NCI-H2029 treated with DMSO at 0.1 percent for 48 hours (cell line): ENCODE results near the gene USP49.

ENCODE experiments used
- DNase-seq: peaks from one replicate; lab custom pipeline; 2025; lab: John Stamatoyannopoulos, UW

USP49 gene

GRCh38 chr6:41874741-41875140, 20.4 kb downstream of the USP49 start:
- no peak for DNase-seq

DNA sequence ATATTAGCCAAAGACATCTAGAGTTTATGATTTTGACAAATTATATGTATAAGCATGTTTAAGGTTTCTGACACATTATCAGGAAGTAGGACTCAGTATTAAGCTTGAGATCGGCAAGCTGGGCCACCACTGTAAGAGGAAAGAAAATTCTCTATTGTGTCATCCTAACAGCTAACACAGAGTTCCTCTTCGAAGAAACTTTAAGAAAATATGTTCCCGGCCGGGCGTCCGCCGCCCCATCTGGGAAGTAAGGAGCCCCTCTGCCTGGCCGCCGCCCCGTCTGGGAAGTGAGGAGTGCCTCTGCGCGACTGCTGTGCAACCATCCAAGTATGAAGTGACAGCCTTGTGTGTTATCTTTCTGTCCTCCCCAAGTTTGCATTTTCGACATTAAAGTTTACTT, 23.0 kb downstream of the USP49 start:
- no peak for DNase-seq

DNA sequence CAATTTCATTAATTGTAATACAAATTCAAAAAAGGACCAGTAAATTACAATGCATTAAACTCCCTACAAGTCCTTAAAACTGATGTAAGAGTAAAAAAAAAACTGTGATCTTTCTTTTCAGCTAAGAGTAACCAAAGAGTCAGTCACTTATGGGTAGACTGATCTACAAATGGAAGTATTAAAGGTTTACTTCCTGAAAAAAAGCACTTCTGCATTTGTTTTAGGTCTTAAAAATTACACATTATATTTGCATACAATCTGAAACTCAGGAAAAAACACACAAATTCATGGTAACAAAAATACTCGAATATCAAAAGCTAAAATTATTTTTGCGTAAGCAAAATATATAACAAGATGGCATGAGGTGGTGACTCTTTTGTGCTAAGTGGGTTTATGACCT, 23.5 kb downstream of the USP49 start:
- DNase-seq = no peak

GRCh38 chr6:41859356-41859755, 35.8 kb downstream of the USP49 start:
- DNase-seq = no peak

GRCh38 chr6:41858703-41859102, 36.5 kb downstream of the USP49 start:
- DNase-seq = no peak

GRCh38 chr6:41850861-41851260, 44.3 kb downstream of the USP49 start:
- DNase-seq = no peak

- DNase-seq = peak; percentile 87
Measured at GRCh38 chr6:41846666-41847237, 48.4 kb downstream of the USP49 start.

DNA sequence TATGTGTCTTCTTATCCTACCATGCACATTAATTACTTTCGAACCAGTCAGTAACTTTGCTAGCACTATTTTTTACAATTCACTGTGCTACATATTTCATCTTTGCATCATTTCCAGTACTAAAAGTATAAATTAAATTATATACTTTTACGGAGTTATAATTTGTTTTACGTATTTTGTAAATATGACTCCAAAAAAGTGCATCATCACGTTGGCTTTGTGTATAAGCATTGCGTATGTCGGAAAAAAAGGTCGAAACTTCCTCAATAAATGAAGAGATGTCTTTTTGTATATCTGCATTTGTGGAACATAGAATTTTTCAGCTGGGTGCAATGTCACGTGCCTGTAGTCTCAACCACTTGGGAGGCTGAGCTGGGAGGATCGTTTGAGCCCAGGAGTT, 52.0 kb downstream of the USP49 start:
- no peak for DNase-seq

GRCh38 chr6:41840326-41840725, 54.8 kb downstream of the USP49 start:
- no peak for DNase-seq

GRCh38 chr6:41836660-41837052, 58.5 kb downstream of the USP49 start:
- no peak for DNase-seq

DNA sequence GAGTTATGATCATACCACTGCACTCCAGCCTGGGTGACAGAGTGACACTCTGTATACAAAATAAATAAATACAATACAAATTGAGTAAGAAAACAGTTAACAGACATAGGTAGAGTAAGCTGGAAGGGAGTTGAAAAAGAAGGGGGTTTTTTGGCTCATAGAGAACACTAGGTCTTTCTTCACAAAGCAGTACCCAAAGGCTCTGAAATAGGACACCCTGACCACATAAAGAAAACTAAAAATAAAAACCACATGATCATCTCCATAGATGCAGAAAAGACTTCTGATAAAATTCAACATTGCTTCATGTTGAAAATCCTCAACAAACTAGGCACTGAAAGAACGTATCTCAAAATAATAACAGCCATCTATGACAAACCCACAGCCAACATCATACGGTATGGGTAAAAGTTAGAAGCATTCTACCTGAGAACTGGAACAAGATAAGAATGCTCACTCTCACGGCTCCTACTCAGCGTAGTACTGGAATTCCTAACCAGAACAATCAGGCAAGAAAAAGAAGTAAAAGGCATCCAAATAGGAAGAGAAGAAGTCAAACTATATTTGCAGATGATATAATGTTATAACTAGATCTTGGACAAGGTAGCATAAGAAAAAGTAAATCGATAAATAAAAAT, 59.0 kb downstream of the USP49 start:
- no peak for DNase-seq

GRCh38 chr6:41832263-41832662, 62.9 kb downstream of the USP49 start:
- no peak for DNase-seq

- no peak for DNase-seq
Measured at GRCh38 chr6:41826343-41827022, 68.7 kb downstream of the USP49 start.

GRCh38 chr6:41824571-41825569, 70.3 kb downstream of the USP49 start:
- DNase-seq = no peak

- no peak for DNase-seq
Measured at GRCh38 chr6:41823178-41823577, 72.0 kb downstream of the USP49 start.

DNA sequence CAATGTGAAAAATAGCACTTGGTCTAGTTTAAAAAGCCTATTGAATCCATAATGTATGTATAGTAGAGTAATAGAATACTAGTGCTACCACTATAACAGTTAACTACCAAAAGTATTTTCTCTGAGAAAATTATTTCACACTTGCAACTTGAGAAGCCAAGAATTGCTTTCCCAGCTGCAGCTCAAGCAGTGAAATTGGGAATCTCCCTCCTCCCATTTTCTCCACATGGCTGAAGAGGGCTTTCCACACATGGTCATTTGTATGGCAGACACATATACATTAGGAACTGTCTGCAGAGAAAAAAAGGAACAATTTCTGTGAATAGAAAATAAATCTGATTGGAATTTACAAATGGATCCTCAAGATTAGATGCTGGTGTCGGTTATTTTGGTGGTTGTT, 73.2 kb downstream of the USP49 start:
- no peak for DNase-seq

DNA sequence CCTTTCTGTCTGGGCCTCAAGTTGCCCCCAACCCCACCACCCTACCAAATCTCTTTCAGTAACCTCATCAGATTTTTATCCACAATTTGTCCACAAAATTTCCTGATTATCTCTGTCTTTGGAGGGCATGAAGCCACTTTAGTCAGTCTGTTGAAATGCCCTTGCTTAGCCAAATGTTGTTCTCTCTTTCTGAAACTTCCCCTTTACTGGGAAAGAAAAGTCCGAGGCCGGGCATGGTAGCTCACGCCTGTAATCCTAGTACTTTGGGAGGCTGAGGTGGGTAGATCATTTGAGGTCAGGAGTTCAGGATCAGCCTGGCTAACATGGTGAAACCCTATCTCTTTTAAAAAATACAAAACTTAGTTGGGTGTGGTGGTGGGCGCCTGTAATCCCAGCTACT, 73.9 kb downstream of the USP49 start:
- DNase-seq = no peak

DNA sequence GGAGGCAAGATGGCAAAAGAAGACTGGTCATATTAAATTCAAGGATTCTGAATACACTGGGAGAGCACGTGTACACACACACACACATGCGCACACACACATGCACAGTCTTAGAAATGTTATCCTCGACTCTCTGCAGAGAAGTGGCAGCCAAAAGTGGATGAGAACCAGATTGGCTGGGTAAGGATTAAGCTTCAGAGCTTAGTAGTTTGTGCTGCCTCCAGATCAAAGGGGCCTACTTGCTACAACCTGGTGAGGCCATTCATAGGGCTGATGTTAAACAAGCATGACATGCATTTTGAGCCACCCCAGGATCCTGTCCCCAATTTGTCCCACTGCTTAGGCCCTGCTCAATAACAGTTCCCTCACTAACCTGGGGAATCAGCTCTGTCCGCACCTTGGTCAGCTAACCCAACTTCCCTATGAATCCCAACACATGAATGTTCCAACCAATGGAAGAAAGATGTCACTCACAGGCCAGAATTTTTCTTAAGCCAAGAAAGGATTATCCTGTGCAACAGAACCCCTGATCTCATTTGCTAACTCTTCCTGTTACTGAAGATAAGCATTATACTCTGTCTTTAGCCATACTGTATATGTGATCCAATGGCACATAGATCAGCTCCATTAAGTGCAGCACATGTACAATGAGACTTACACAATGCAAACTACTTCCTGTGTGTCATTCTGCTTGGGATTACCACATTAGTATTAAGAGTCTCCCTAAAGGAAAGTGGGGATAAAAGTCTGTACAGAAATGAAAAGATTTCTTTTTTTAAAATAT, 76.7 kb downstream of the USP49 start:
- no peak for DNase-seq

- DNase-seq = no peak
Measured at GRCh38 chr6:41815587-41815986, 79.6 kb downstream of the USP49 start.

DNA sequence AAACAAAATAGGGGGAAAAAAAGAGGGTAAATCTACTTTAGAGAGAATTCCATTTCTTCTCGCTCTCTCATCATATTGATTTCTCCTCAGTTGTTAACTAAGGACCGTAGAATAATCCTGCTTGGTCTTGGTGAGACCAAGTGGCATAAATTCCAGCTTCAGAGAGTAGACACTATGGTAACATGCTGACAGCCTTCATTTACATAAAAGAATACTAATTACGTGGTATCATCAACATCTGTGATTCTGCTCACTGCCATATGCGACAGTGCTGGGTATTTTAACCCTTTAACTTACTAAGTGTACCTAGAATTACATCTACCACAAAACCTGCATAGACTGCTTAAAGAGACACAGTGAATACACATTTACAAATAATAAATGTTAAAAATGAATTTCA, 80.5 kb downstream of the USP49 start:
- no peak for DNase-seq

GRCh38 chr6:41813956-41814355, 81.2 kb downstream of the USP49 start:
- no peak for DNase-seq

GRCh38 chr6:41813469-41813868, 81.7 kb downstream of the USP49 start:
- DNase-seq = no peak
